SK-N-SH (cell line): ENCODE results near the gene TUT1. TPM values are rescaled to one million over a fixed set of nuclear protein-coding genes. Genes with fewer than 3 reads are reported as not detected.

Experiments
- CTCF ChIA-PET: fragments of 300-600, 350-600 bp; formaldehyde crosslinking; extraction: SDS; loops from one replicate; lab custom pipeline; 2021; lab: Yijun Ruan, JAX
- POLR2A ChIA-PET: fragments of 350-600 bp; sonication (Branson Sonifier 250); formaldehyde crosslinking; extraction: SDS; loops from one replicate; lab custom pipeline; 2020; ENCODE audit warnings: antibody characterized with exemption, inconsistent platforms; lab: Yijun Ruan, JAX
- DNase-seq: peaks from one replicate; pipeline ENCODE4 v3.0.0; 2012
- H2AFZ ChIP-seq: fragments of 200-600 bp; sonication (generic); 2 replicates; pipeline ENCODE4 v1.8.1; 2016; ENCODE audit warnings: antibody characterized with exemption, mild to moderate bottlenecking, low read depth
- H3F3A ChIP-seq: fragments of 200-600 bp; sonication (generic); replicated peaks from 2 replicates; pipeline ENCODE3; 2016; ENCODE audit warnings: antibody characterized with exemption, mild to moderate bottlenecking; ENCODE audit not compliant: insufficient read depth
- H3K27ac ChIP-seq, 2 experiments: fragments of 200-500 bp in 1 of 2; fragments of 200-600 bp in 1 of 2; sonication (Bioruptor generic) in 1 of 2; sonication (generic), shearing (Covaris generic) in 1 of 2; 2 replicates each; pipeline versions ENCODE4 v1.5.1 to v1.6.1; 2014 to 2016; ENCODE audit warnings: low read depth in 2 of 2, inconsistent platforms in 1 of 2, low read length in 1 of 2, mild to moderate bottlenecking in 1 of 2, mixed read lengths in 1 of 2
- H3K27me3 ChIP-seq: fragments of 200-600 bp; sonication (generic), shearing (Covaris generic); 2 replicates; pipeline ENCODE4 v1.6.1; 2016; ENCODE audit warnings: mixed run types; ENCODE audit not compliant: insufficient read depth
- H3K36me3 ChIP-seq, 2 experiments: fragments of 200-500 bp in 1 of 2; fragments of 200-600 bp in 1 of 2; sonication (Bioruptor generic) in 1 of 2; sonication (generic) in 1 of 2; replicated peaks in 1 of 2; 2 replicates each; pipeline versions ENCODE3 to v1.5.1; 2014 to 2016; ENCODE audit warnings: low read length in 1 of 2, mild to moderate bottlenecking in 1 of 2; ENCODE audit not compliant: insufficient read depth in 2 of 2, control insufficient read depth in 1 of 2
- H3K4me1 ChIP-seq, 2 experiments: fragments of 200-500 bp in 1 of 2; fragments of 200-600 bp in 1 of 2; sonication (Bioruptor generic) in 1 of 2; sonication (generic), shearing (Covaris generic) in 1 of 2; 2 replicates each; pipeline versions ENCODE4 v1.5.1 to v1.6.1; 2014 to 2016; ENCODE audit warnings: low read depth in 1 of 2, low read length in 1 of 2, mixed run types in 1 of 2; ENCODE audit not compliant: insufficient read depth in 2 of 2, control insufficient read depth in 1 of 2
- H3K4me2 ChIP-seq: fragments of 200-600 bp; sonication (generic), shearing (Covaris generic); 2 replicates; pipeline ENCODE4 v1.6.1; 2017; ENCODE audit warnings: mixed run types
- H3K4me3 ChIP-seq, 2 experiments: fragments of 200-500 bp in 1 of 2; fragments of 200-600 bp in 1 of 2; sonication (Bioruptor generic) in 1 of 2; sonication (generic), shearing (Covaris generic) in 1 of 2; 2 replicates each; pipeline versions ENCODE4 v1.5.1 to v1.8.1; 2014 to 2016; ENCODE audit warnings: low read depth in 2 of 2, inconsistent platforms in 1 of 2, low read length in 1 of 2, mild to moderate bottlenecking in 1 of 2, mixed read lengths in 1 of 2, moderate library complexity in 1 of 2
- H3K79me2 ChIP-seq: fragments of 200-600 bp; sonication (generic); 2 replicates; pipeline ENCODE4 v1.8.1; 2017; ENCODE audit warnings: mild to moderate bottlenecking; ENCODE audit not compliant: insufficient read depth
- H3K9ac ChIP-seq: fragments of 200-600 bp; sonication (generic); 2 replicates; pipeline ENCODE4 v1.6.1; 2017; ENCODE audit warnings: mixed run types
- H3K9me2 ChIP-seq: fragments of 200-600 bp; sonication (generic); 2 replicates; pipeline ENCODE4 v1.6.1; 2017; ENCODE audit warnings: mixed run types
- H3K9me3 ChIP-seq: fragments of 200-600 bp; sonication (generic); 2 replicates; pipeline ENCODE4 v1.6.1; 2017; ENCODE audit warnings: mixed run types, mild to moderate bottlenecking, moderate library complexity
- H4K20me1 ChIP-seq: fragments of 200-600 bp; sonication (generic); 2 replicates; pipeline ENCODE4 v1.6.1; 2017; ENCODE audit warnings: mild to moderate bottlenecking, mixed run types; ENCODE audit not compliant: insufficient read depth
- CHD2 ChIP-seq: fragments of 150-350 bp; IDR thresholded peaks from 2 replicates; pipeline ENCODE4 v1.6.1; 2018; ENCODE audit warnings: low read length; ENCODE audit not compliant: partially characterized antibody
- ELF1 ChIP-seq: IDR thresholded peaks from 2 replicates; pipeline ENCODE4 v1.4.0; 2012
- EZH2phosphoT487 ChIP-seq: fragments of 200-600 bp; sonication (generic); IDR thresholded peaks from 2 replicates; pipeline ENCODE4 v1.6.1; 2017; ENCODE audit warnings: low read depth, mixed run types, mild to moderate bottlenecking, antibody characterized with exemption, moderate library complexity, borderline replicate concordance
- FOSL2 ChIP-seq: IDR thresholded peaks from 2 replicates; pipeline ENCODE4 v1.4.0; 2012; ENCODE audit warnings: low read depth, mild to moderate bottlenecking, moderate library complexity, borderline replicate concordance
- FOXJ3 ChIP-seq: sonication (generic); formaldehyde crosslinking; IDR thresholded peaks from 2 replicates; pipeline ENCODE4 v1.5.1; 2020; ENCODE audit warnings: mild to moderate bottlenecking, missing genetic modification reagents
- FOXM1 ChIP-seq: IDR thresholded peaks from 2 replicates; pipeline ENCODE4 v1.4.0; 2012; ENCODE audit warnings: low read depth, mild to moderate bottlenecking
- GABPA ChIP-seq: IDR thresholded peaks from 2 replicates; pipeline ENCODE4 v1.4.0; 2012; ENCODE audit warnings: low read depth, mild to moderate bottlenecking
- GATA2 ChIP-seq: sonication (generic); formaldehyde crosslinking; IDR thresholded peaks from 2 replicates; pipeline ENCODE4 v1.5.0; 2020; ENCODE audit warnings: mild to moderate bottlenecking, missing genetic modification reagents
- IRF3 ChIP-seq: fragments of 150-350 bp; IDR thresholded peaks from 2 replicates; pipeline ENCODE4 v1.6.1; 2016; ENCODE audit warnings: mild to moderate bottlenecking, low read depth, low read length
- JUND ChIP-seq: IDR thresholded peaks from 2 replicates; pipeline ENCODE4 v1.4.0; 2012
- MAX ChIP-seq: IDR thresholded peaks from 2 replicates; pipeline ENCODE4 v1.4.0; 2012; ENCODE audit warnings: low read depth
- MEF2A ChIP-seq: IDR thresholded peaks from 2 replicates; pipeline ENCODE4 v1.4.0; 2012; ENCODE audit warnings: low read depth, borderline replicate concordance
- MXI1 ChIP-seq: IDR thresholded peaks from 2 replicates; pipeline ENCODE4 v1.6.1; 2012; ENCODE audit warnings: mild to moderate bottlenecking, low read depth, low read length, improper control_type of control experiment
- NFIC ChIP-seq: IDR thresholded peaks from 2 replicates; pipeline ENCODE4 v1.4.0; 2012; ENCODE audit warnings: borderline replicate concordance
- PBX3 ChIP-seq: IDR thresholded peaks from 2 replicates; pipeline ENCODE4; 2012
- RAD21 ChIP-seq: IDR thresholded peaks from 2 replicates; pipeline ENCODE4 v1.6.1; 2012; ENCODE audit warnings: mild to moderate bottlenecking, low read length
- RCOR1 ChIP-seq: fragments of 150-350 bp; IDR thresholded peaks from 2 replicates; pipeline ENCODE4 v1.6.1; 2017; ENCODE audit warnings: antibody characterized with exemption, low read length
- RXRA ChIP-seq: IDR thresholded peaks from 2 replicates; pipeline ENCODE4 v1.4.0; 2012; ENCODE audit warnings: low read depth, mild to moderate bottlenecking, borderline replicate concordance
- SIN3A ChIP-seq: IDR thresholded peaks from 2 replicates; pipeline ENCODE4 v1.6.1; 2012; ENCODE audit warnings: low read depth, mild to moderate bottlenecking, low read length, moderate library complexity, borderline replicate concordance
- SMC3 ChIP-seq: IDR thresholded peaks from 2 replicates; pipeline ENCODE4 v1.6.1; 2012; ENCODE audit warnings: low read depth, low read length, improper control_type of control experiment
- TCF12 ChIP-seq: IDR thresholded peaks from 2 replicates; pipeline ENCODE4 v1.4.0; 2012
- TEAD4 ChIP-seq: IDR thresholded peaks from 2 replicates; pipeline ENCODE4 v1.4.0; 2012; ENCODE audit warnings: mild to moderate bottlenecking, borderline replicate concordance; ENCODE audit not compliant: insufficient read depth
- YY1 ChIP-seq: IDR thresholded peaks from 2 replicates; pipeline ENCODE4 v1.4.0; 2012; ENCODE audit warnings: low read depth, mild to moderate bottlenecking
- ZBTB33 ChIP-seq: IDR thresholded peaks from 2 replicates; pipeline ENCODE4 v1.4.0; 2012; ENCODE audit warnings: low read depth, borderline replicate concordance
- WGBS: methylation state at CpG from one replicate; pipeline ENCODE4 v1.1.6; 2017; ENCODE audit warnings: low lambda C conversion rate; 5-methylcytosine and 5-hydroxymethylcytosine counted together
- polyA plus RNA-seq, 3 experiments: library from polyadenylated mRNA; depleted of rRNA; stranded (reverse); fragments of >200 nt; gene quantifications; 2 replicates each; pipeline ENCODE4 v1.2.3, GENCODE V29; 2012
- TF ChIP-seq, protein P1 (sequence below): fragments of 150-350 bp; IDR thresholded peaks from 2 replicates; pipeline ENCODE4 v1.6.1; 2017; ENCODE audit warnings: antibody characterized with exemption, low read length, low read depth, borderline replicate concordance

The TUT1 gene
- polyA plus RNA-seq, 1 of the 3 experiments (the other 2 are of a cell fraction), result 27.3 TPM

DNA sequence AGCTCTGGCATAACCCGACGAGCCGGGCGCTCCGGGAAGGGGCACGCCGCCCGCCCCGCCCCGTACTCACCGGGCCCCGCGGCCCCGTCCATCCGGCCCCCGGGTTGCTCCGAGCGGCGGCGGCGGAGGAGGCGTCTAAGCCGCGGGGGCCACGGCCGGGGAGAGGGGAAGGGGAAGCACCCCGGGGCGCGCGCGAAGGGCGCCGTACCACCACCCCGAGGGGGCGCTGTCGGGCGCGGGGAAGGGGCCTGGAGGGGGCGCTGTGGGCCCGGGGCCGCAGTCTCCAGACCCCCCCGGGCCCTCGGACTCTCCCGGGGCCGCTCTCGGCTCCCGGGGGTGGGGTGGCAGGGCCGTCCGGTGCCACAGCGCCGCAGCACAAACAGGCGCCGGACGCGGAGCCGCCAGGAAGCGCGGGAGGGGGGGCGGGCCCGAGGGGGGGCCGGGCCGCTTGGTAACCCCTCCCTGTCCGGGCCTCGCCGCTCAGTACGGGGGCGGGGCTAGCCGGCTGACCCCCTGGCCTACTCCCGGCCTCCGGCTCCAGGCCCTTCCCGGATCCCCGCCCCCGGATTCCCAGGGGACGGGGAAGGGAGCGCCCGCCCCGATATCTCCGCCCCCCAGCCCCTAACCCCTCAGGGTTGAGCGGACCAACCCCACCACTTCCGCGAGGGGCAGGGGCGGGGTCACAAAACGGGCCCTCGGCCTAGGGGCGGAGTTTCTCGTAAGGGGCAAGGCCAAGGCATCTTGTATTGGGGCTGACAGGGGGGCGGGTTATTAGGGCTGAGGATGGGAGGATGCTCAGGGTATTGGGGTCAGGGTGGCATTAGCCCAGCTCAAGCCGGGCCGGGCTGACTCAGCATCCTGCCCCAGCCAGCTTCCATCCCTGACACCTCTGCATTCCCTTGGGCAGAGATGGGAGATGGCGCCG is 21.3 kb upstream of the TUT1 start, which contains the start of the genes EML3 and ROM1:
Gene EML3, minus strand, starts transcription at position 410 of the 925 bp plus-strand sequence. Its CDS starts 318 bp downstream, at position 92.
Gene ROM1, plus strand, starts transcription at position 892 of the 925 bp plus-strand sequence. Its CDS starts 25 bp downstream, at position 917.
- H3K9me3 ChIP-seq, result no peaks in the 10 kb centered on the region
- H3K36me3 ChIP-seq, result peaks cover 14 to 24% of the 10 kb centered on the region in 2 experiments
- ChIA-PET POLR2A (interaction anchor here (0.5 to 2.7 kb wide), 10 partner anchors 9 to 340 kb away, joined by 3 to 18 read pairs (median 6); partner anchors contain the start of genes B3GAT3, C11orf98, CSKMT and EEF1G), CTCF (interaction anchor here (0.7 to 6.9 kb wide), 22 partner anchors 9 to 218 kb away, joined by 3 to 69 read pairs (median 4); partner anchors contain the start of genes B3GAT3, C11orf98, CSKMT and LBHD1)
- peaks cover 17% of the 10 kb centered on the region; the same call in 1 of the 2 replicates for H3K79me2 ChIP-seq
- no peaks in the 10 kb centered on the region for H4K20me1 ChIP-seq
- peak within 1 kb of the TSS; percentile 82 for H3K4me2 ChIP-seq
- H3K27me3 ChIP-seq, result no peaks in the 10 kb centered on the region
- WGBS, result 1% methylated on average over 13 of the region's 91 CpGs
- H3F3A ChIP-seq, result peaks cover 27% of the 10 kb centered on the region
- H3K9me2 ChIP-seq, result no peaks in the 10 kb centered on the region
- peak within 1 kb of the TSS; percentile 71 to 81 for H3K4me3 ChIP-seq
- DNase-seq, result peak; percentile 97
- peak within 1 kb of the TSS; percentile 70 to 92 for H3K27ac ChIP-seq
- H2AFZ ChIP-seq, result peak within 1 kb of the TSS; percentile 76
- peaks cover 4 to 24% of the 10 kb centered on the region in 2 experiments; a peak in 2 of 4 replicates for H3K4me1 ChIP-seq
- H3K9ac ChIP-seq, result peak within 1 kb of the TSS; percentile 70
- TF ChIP-seq MEF2A (no peak), JUND (no peak), TCF12 (no peak), CHD2 (no peak), RAD21 (no peak; the same call in 1 of the 2 replicates), EZH2phosphoT487 (no peak), FOXJ3 (CRISPR knock-in tag) (no peak), TEAD4 (0 out of 2 replicates have a peak, but pooled peaks have one; percentile 6), ELF1 (0 out of 2 replicates have a peak, but pooled peaks have one; percentile 18), FOSL2 (no peak; the same call in 1 of the 2 replicates), SMC3 (peak; percentile 13; the same call in 1 of the 2 replicates), NFIC (no peak), RCOR1 (no peak), FOXM1 (no peak), PBX3 (0 out of 2 replicates have a peak, but pooled peaks have one; percentile 5), GATA2 (no peak), GABPA (peak; percentile 30; the same call in 1 of the 2 replicates), MXI1 (no peak), ZBTB33 (no peak), IRF3 (no peak), RXRA (no peak), MAX (no peak; the same call in 1 of the 2 replicates), YY1 (0 out of 2 replicates have a peak, but pooled peaks have one; percentile 5), SIN3A (no peak; the same call in 1 of the 2 replicates)
- TF ChIP-seq, protein P1, sequence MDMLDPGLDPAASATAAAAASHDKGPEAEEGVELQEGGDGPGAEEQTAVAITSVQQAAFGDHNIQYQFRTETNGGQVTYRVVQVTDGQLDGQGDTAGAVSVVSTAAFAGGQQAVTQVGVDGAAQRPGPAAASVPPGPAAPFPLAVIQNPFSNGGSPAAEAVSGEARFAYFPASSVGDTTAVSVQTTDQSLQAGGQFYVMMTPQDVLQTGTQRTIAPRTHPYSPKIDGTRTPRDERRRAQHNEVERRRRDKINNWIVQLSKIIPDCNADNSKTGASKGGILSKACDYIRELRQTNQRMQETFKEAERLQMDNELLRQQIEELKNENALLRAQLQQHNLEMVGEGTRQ, result no peak
